SK-N-SH treated with all-trans-retinoic acid at 6 μM for 48 hours (cell line): ENCODE measurements around the gene BCL10.

Source experiments
- BACH2 ChIP-seq: fragments of 250-450 bp; sonication (Bioruptor Pico); IDR thresholded peaks from 2 replicates; pipeline ENCODE4 v1.9.0; 2021; ENCODE audit warnings: mild to moderate bottlenecking, borderline replicate concordance
- PATZ1 ChIP-seq: fragments of 250-450 bp; sonication (Bioruptor Pico); IDR thresholded peaks from 2 replicates; pipeline ENCODE4 v1.8.0; 2020; ENCODE audit warnings: mild to moderate bottlenecking, moderate library complexity, borderline replicate concordance
- ZC3H10 ChIP-seq: fragments of 250-450 bp; sonication (Bioruptor Pico); IDR thresholded peaks from 2 replicates; pipeline ENCODE4 v1.5.1; 2021; ENCODE audit warnings: mild to moderate bottlenecking, moderate library complexity

DNA sequence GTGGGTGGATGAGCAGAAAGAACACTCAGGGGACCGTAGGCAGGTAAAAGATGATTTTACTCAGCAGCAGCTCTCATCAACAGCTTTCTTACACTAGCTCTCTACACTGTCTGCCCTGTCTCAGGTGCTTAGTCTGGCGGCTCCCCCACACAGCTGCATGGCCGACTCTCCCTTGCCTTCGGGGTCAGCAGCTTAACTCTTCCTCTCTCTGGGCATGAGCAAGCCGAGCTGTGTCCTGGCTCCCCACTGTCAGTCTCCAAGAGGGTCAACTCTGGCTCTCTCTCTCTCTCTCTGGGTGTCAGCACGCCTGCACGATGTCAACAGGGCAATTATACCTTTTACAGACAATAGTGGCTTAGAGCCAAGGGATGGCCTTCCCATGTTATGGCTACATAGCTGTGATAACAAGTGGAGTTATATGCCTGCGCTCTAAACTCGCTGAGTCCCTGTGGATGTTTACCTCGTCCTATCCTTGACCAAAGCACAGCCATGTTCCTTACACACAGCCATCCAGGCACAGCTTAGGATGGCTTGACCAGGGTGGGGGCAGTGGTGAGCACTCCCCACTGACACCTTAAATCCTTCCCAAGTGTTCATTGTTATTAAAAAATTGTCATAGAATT is 3.1 kb upstream of the BCL10 start:
- TF ChIP-seq ZC3H10 (CRISPR knock-in tag) (no peak), BACH2 (CRISPR knock-in tag) (no peak), PATZ1 (CRISPR knock-in tag) (0 out of 2 replicates have a peak, but pooled peaks have one; percentile 26)
